ENCODE data around the gene IREB2.

The IREB2 gene

GRCh38 chr15:78479650-78480049 lies 41.6 kb downstream of the IREB2 start:
- TF ChIP-seq CTCF (IDR thresholded peaks at IDR 0.05; ENCODE audit: extremely low read depth, insufficient read depth, missing control alignments) = no peak
- no peak for DNase-seq (ENCODE audit: low spot score)
- in situ Hi-C loops (cut with MboI; ENCODE audit: low pct_unique_long_range_greater_than_20kb, low sequenced_read_pairs, unreplicated experiment) = no loop called here

GRCh38 chr15:78481917-78482316 lies 43.9 kb downstream of the IREB2 start:
- no peak for TF ChIP-seq CTCF (IDR thresholded peaks at IDR 0.05; ENCODE audit: extremely low read depth, insufficient read depth, missing control alignments)
- in situ Hi-C loops (cut with MboI; ENCODE audit: low pct_unique_long_range_greater_than_20kb, low sequenced_read_pairs, unreplicated experiment) = no loop called here
- DNase-seq (ENCODE audit: low spot score) = no peak

GRCh38 chr15:78492872-78493271 lies 54.9 kb downstream of the IREB2 start:
- DNase-seq (ENCODE audit: low spot score) = no peak
- in situ Hi-C loops (cut with MboI; ENCODE audit: low pct_unique_long_range_greater_than_20kb, low sequenced_read_pairs, unreplicated experiment) = no loop called here
- TF ChIP-seq CTCF (IDR thresholded peaks at IDR 0.05; ENCODE audit: extremely low read depth, insufficient read depth, missing control alignments) = no peak

GRCh38 chr15:78501857-78502256 lies 63.8 kb downstream of the IREB2 start:
- in situ Hi-C loops (cut with MboI; ENCODE audit: low pct_unique_long_range_greater_than_20kb, low sequenced_read_pairs, unreplicated experiment) = no loop called here
- no peak for TF ChIP-seq CTCF (IDR thresholded peaks at IDR 0.05; ENCODE audit: extremely low read depth, insufficient read depth, missing control alignments)
- DNase-seq (ENCODE audit: low spot score) = no peak

GRCh38 chr15:78502641-78503040 lies 64.6 kb downstream of the IREB2 start:
- no peak for DNase-seq (ENCODE audit: low spot score)

GRCh38 chr15:78506971-78507830 lies 69.2 kb downstream of the IREB2 start, which contains the start of gene HYKK:
Gene HYKK (plus strand): TSS chr15:78507577. CDS start chr15:78513089, 5,512 bp downstream.
- in situ Hi-C loops (cut with MboI; ENCODE audit: low pct_unique_long_range_greater_than_20kb, low sequenced_read_pairs, unreplicated experiment) = no loop called here
- DNase-seq (ENCODE audit: low spot score) = peak; percentile 90
- no peak for TF ChIP-seq CTCF (IDR thresholded peaks at IDR 0.05; ENCODE audit: extremely low read depth, insufficient read depth, missing control alignments)

More at GRCh38 chr15:78502641-78503040, 64.6 kb downstream of the IREB2 start:
- TF ChIP-seq CTCF (IDR thresholded peaks at IDR 0.05; ENCODE audit: extremely low read depth, insufficient read depth, missing control alignments) = no peak
- in situ Hi-C loops (cut with MboI; ENCODE audit: low pct_unique_long_range_greater_than_20kb, low sequenced_read_pairs, unreplicated experiment) = no loop called here

All from GM13977 (cell line).